ENCODE results near the gene FAM227B. TPM values are rescaled to one million over a fixed set of nuclear protein-coding genes. Genes with fewer than 3 reads are reported as not detected.
A peak's percentile ranks its signal among the peaks of the same experiment; 100 is the strongest.
"Not testable (repeated sequence)": the region's sequence is repeated elsewhere in the genome, so short reads cannot be mapped to it uniquely, and the experiment has no call there.

The FAM227B gene
- total RNA-seq, 1 donor from 2014 or later, result 2.1 TPM

DNA sequence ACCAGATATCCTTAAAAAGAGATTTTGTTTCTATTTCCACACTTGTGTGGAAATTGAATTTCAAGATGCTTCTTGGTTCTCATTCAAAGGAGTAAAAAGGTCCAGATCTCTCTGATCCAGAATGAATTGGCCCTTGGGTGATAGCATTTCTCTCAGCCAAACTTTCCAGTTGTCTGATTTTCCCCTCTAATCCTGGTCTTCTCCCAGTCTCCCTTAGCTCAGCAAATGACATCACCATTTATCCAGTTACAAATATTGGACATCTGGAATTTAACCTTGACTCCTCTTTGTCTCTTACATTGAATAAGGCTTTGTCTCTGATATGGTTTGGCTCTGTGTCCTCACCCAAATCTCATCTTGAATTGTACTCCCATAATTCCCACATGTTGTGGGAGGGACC lies 207.8 kb downstream of the FAM227B start:
- no peaks in the 10 kb centered on the region for H3K27me3 ChIP-seq (ENCODE audit: control insufficient read depth, insufficient read depth, low read length)
- TF ChIP-seq, protein P1, sequence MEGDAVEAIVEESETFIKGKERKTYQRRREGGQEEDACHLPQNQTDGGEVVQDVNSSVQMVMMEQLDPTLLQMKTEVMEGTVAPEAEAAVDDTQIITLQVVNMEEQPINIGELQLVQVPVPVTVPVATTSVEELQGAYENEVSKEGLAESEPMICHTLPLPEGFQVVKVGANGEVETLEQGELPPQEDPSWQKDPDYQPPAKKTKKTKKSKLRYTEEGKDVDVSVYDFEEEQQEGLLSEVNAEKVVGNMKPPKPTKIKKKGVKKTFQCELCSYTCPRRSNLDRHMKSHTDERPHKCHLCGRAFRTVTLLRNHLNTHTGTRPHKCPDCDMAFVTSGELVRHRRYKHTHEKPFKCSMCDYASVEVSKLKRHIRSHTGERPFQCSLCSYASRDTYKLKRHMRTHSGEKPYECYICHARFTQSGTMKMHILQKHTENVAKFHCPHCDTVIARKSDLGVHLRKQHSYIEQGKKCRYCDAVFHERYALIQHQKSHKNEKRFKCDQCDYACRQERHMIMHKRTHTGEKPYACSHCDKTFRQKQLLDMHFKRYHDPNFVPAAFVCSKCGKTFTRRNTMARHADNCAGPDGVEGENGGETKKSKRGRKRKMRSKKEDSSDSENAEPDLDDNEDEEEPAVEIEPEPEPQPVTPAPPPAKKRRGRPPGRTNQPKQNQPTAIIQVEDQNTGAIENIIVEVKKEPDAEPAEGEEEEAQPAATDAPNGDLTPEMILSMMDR (IDR thresholded peaks at IDR 0.05; ENCODE audit: insufficient read depth, low read length, severe bottlenecking), result no peak
- no peak overlapping the region for H3K4me3 ChIP-seq (ENCODE audit: low read depth, low read length)
- no peaks in the 10 kb centered on the region for H3K36me3 ChIP-seq (ENCODE audit: control insufficient read depth, insufficient read depth, low read length)
- no peak for DNase-seq (ENCODE audit: low read depth)
- no peak for FAIRE-seq

DNA sequence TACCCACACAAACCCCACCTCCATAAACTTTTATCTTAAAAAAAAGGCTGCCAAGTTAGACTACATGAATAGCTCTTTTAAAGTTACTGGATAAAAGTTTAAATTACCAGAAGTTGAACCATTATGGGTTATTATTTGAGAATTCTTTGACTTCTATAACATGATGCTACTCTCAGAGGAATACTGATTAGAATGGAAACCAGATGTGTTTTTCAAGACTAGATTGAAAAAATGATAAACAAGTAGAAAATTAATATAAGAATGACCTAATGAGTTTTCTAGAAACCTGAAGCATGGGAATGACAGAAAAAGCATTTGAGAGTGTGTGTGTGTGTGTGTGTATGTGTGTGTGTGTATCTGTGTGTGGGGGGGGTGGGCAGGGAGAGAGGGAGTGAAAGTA lies 210.0 kb downstream of the FAM227B start:
- Histone ChIP-seq H3K27me3 (ENCODE audit: control insufficient read depth, insufficient read depth, low read length) (no peaks in the 10 kb centered on the region), H3K36me3 (ENCODE audit: control insufficient read depth, insufficient read depth, low read length) (no peaks in the 10 kb centered on the region), H3K4me3 (ENCODE audit: low read depth, low read length) (no peak overlapping the region)
- TF ChIP-seq, protein P1 (IDR thresholded peaks at IDR 0.05; ENCODE audit: insufficient read depth, low read length, severe bottlenecking), result no peak
- DNase-seq (ENCODE audit: low read depth) (no peak), FAIRE-seq (no peak)

DNA sequence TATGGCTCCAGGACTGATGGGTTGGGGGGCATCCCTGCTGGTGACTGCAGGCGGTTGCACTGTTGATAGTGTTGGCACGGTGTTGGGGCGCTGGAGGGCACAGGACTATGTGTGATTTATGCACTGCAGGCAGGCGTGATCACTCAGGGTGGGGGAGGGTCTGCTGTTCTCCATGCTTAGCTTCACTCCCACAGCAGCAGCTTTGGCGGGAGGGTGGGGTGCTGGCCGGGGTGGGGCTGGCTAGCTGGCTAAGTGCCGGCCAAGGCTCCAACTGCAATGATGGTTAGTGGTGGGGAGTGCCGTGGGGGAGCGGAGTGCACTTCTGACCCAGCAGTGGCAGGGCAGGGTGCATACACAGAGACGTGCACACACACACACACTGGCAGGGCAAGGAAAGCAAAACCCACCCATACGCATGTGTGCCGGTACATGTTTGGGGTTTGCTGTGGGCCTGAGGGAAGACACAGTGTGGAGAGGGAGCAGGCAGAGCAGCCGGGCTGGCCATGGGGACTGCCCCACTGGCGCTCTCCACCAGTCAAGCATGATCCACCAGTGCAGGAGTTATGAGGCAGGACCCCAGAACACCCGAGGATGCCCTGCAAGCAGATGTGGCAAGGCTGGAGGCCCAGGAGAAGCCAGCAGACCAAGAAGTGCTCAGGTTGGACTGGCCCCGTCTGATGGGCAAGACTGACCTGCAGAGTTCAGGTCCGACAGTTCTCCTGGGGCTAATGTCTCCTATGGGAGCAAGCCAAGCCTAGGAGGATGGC lies 214.1 kb downstream of the FAM227B start:
- H3K27me3 ChIP-seq (ENCODE audit: control insufficient read depth, insufficient read depth, low read length), result no peaks in the 10 kb centered on the region
- DNase-seq (ENCODE audit: low read depth) (no peak), FAIRE-seq (no peak)
- no peak overlapping the region for H3K4me3 ChIP-seq (ENCODE audit: low read depth, low read length)
- H3K36me3 ChIP-seq (ENCODE audit: control insufficient read depth, insufficient read depth, low read length), result no peaks in the 10 kb centered on the region
- TF ChIP-seq, protein P1 (IDR thresholded peaks at IDR 0.05; ENCODE audit: insufficient read depth, low read length, severe bottlenecking), result no peak

DNA sequence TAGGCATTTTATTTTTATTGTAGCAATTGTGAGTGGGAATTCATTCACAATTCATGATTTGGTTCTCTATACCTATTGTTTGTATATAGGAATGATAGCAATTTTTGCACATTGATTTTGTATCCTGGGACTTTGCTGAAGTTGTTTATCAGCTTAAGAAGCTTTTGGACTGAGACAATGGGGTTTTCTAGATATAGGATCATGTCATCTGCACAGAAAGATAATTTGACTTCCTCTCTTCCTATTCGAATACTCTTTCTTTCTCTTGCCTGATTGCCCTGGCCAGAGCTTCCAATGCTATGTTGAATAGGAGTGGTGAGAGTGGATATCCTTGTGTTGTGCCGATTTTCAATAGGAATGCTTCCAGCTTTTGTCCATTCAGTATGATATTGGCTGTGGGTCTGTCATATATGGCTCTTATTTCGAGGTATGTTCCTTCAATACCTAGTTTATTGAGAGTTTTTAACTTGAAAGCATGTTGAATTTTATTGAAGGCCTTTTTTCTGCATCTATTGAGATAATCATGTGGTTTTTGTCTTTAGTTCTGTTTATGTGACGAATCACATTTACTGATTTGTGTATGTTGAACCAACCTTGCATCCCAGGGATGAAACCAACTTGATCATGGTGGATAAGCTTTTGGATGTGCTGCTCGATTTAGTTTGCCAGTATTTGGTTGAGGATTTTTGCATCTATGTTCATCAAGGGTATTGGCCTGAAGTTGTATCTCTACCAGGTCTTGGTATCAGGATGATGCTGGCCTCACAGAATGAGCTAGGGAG lies 217.9 kb downstream of the FAM227B start:
- DNase-seq (ENCODE audit: low read depth); H3K36me3 ChIP-seq (ENCODE audit: control insufficient read depth, insufficient read depth, low read length); H3K4me3 ChIP-seq (ENCODE audit: low read depth, low read length); H3K27me3 ChIP-seq (ENCODE audit: control insufficient read depth, insufficient read depth, low read length); FAIRE-seq: not testable (repeated sequence)

DNA sequence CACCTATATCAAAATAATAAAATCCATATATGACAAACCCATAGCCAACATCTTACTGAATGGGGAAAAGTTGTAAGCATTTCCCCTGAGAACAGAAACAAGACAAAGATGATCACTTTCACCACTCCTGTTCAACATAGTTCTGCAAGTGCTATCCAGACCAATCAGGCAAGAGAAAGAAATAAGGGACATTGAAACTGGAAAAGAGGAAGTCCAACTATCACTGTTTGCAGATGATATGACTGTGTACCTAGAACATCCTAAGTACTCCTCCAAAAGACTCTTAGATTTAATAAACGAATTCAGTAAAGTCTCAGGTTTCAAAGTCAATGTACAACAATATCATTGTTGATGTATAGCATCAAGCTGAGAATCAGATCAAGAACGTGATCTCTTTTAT lies 233.1 kb downstream of the FAM227B start:
- Histone ChIP-seq H3K27me3 (ENCODE audit: control insufficient read depth, insufficient read depth, low read length) (no peaks in the 10 kb centered on the region), H3K4me3 (ENCODE audit: low read depth, low read length) (no peak overlapping the region), H3K36me3 (ENCODE audit: control insufficient read depth, insufficient read depth, low read length) (no peaks in the 10 kb centered on the region)
- TF ChIP-seq, protein P1 (IDR thresholded peaks at IDR 0.05; ENCODE audit: insufficient read depth, low read length, severe bottlenecking), result no peak
- FAIRE-seq, result no peak
- DNase-seq (ENCODE audit: low read depth), result no peak

DNA sequence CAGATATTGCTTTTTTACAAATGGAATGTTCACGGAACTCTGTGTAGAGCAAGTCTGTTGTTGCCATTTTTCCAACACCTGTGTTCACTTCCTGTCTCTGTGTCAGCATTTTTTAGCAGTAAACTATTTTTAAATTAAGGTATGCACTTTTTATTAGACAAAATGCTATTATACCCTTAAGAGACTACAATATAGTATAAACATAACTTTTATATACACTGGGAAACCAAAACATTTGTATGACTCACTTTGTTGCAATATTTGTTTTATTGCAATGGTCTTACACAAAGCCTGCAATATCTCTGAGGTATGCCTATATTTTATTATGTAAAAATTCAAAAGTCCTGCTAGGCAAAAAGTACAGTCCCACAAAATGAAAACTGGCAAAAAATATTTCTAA lies 237.4 kb downstream of the FAM227B start:
- peak; percentile 61 for DNase-seq (ENCODE audit: low read depth)
- TF ChIP-seq, protein P1 (IDR thresholded peaks at IDR 0.05; ENCODE audit: insufficient read depth, low read length, severe bottlenecking), result no peak
- H3K36me3 ChIP-seq (ENCODE audit: control insufficient read depth, insufficient read depth, low read length), result no peaks in the 10 kb centered on the region
- FAIRE-seq, result no peak
- no peaks in the 10 kb centered on the region for H3K27me3 ChIP-seq (ENCODE audit: control insufficient read depth, insufficient read depth, low read length)
- H3K4me3 ChIP-seq (ENCODE audit: low read depth, low read length), result no peak overlapping the region
